GM08714 (cell line): ENCODE measurements around the gene ARGLU1.

Source experiments
- H3K4me3 ChIP-seq: fragments of 200-500 bp; sonication (Bioruptor generic); 2 replicates; pipeline ENCODE4 v1.5.1; 2014; ENCODE audit warnings: mild to moderate bottlenecking, low read length, inconsistent platforms
- ZNF274 ChIP-seq: IDR thresholded peaks from 2 replicates; pipeline ENCODE4 v1.6.1; 2012; ENCODE audit warnings: mild to moderate bottlenecking, low read depth, low read length

Gene ARGLU1

GRCh38 chr13:106569233-106570095 is 1.5 kb upstream of the ARGLU1 start:
- TF ChIP-seq ZNF274 = no peak
- H3K4me3 ChIP-seq = no peak overlapping the region

- TF ChIP-seq ZNF274 = no peak
- peak overlapping the region; percentile 76 for H3K4me3 ChIP-seq
Measured at GRCh38 chr13:106568299-106569003, 514 bp upstream of the ARGLU1 start.

GRCh38 chr13:106566641-106567473 is 1.1 kb downstream of the ARGLU1 start:
- H3K4me3 ChIP-seq = peak overlapping the region; percentile 76
- no peak for TF ChIP-seq ZNF274

- H3K4me3 ChIP-seq = peak overlapping the region; percentile 35; the same call in 1 of the 2 replicates
- no peak for TF ChIP-seq ZNF274
Measured at GRCh38 chr13:106565127-106565775, 2.7 kb downstream of the ARGLU1 start.

GRCh38 chr13:106562301-106562700 is 5.6 kb downstream of the ARGLU1 start:
- no peak overlapping the region for H3K4me3 ChIP-seq

GRCh38 chr13:106561551-106562170 is 6.3 kb downstream of the ARGLU1 start:
- no peak for TF ChIP-seq ZNF274
- peak overlapping the region; percentile 43 for H3K4me3 ChIP-seq

More at GRCh38 chr13:106562301-106562700, 5.6 kb downstream of the ARGLU1 start:
- TF ChIP-seq ZNF274 = no peak

- H3K4me3 ChIP-seq = no peak overlapping the region; the same call in 1 of the 2 replicates
- TF ChIP-seq ZNF274 = no peak
Measured at GRCh38 chr13:106560821-106561220, 7.1 kb downstream of the ARGLU1 start.

GRCh38 chr13:106558527-106558926 is 9.4 kb downstream of the ARGLU1 start:
- no peak for TF ChIP-seq ZNF274

GRCh38 chr13:106555631-106556328 is 12.2 kb downstream of the ARGLU1 start:
- no peak for TF ChIP-seq ZNF274
- no peak overlapping the region for H3K4me3 ChIP-seq

More at GRCh38 chr13:106558527-106558926, 9.4 kb downstream of the ARGLU1 start:
- no peak overlapping the region for H3K4me3 ChIP-seq

- no peak for TF ChIP-seq ZNF274
Measured at GRCh38 chr13:106551751-106552150, 16.2 kb downstream of the ARGLU1 start.

GRCh38 chr13:106551350-106551749 is 16.6 kb downstream of the ARGLU1 start:
- no peak for TF ChIP-seq ZNF274
- H3K4me3 ChIP-seq = no peak overlapping the region

More at GRCh38 chr13:106551751-106552150, 16.2 kb downstream of the ARGLU1 start:
- no peak overlapping the region for H3K4me3 ChIP-seq

- no peak overlapping the region for H3K4me3 ChIP-seq
- no peak for TF ChIP-seq ZNF274
Measured at GRCh38 chr13:106550570-106551135, 17.3 kb downstream of the ARGLU1 start.
